GM12891 (cell line): Measurements from ENCODE around the gene SLX4IP.

ENCODE experiments used
- PAX5 ChIP-seq: IDR thresholded peaks from 2 replicates; pipeline ENCODE4 v1.6.1; 2011; ENCODE audit warnings: low read length, moderate library complexity, mild to moderate bottlenecking; ENCODE audit not compliant: insufficient read depth, severe bottlenecking
- POLR2A ChIP-seq: IDR thresholded peaks from 2 replicates; pipeline ENCODE4 v1.6.1; 2011; ENCODE audit warnings: low read depth, low read length, control low read depth
- POLR2AphosphoS5 ChIP-seq: IDR thresholded peaks from 2 replicates; pipeline ENCODE4 v1.6.1; 2011; ENCODE audit warnings: low read depth, low read length, control low read depth
- POU2F2 ChIP-seq: IDR thresholded peaks from 2 replicates; pipeline ENCODE4 v1.6.1; 2011; ENCODE audit warnings: low read depth, mild to moderate bottlenecking, control low read depth, low read length, moderate library complexity
- SPI1 ChIP-seq: IDR thresholded peaks from 2 replicates; pipeline ENCODE4 v1.6.1; 2011; ENCODE audit warnings: low read depth, low read length, control low read depth
- TAF1 ChIP-seq: IDR thresholded peaks from 2 replicates; pipeline ENCODE4 v1.6.1; 2011; ENCODE audit warnings: low read depth, low read length, control low read depth

DNA sequence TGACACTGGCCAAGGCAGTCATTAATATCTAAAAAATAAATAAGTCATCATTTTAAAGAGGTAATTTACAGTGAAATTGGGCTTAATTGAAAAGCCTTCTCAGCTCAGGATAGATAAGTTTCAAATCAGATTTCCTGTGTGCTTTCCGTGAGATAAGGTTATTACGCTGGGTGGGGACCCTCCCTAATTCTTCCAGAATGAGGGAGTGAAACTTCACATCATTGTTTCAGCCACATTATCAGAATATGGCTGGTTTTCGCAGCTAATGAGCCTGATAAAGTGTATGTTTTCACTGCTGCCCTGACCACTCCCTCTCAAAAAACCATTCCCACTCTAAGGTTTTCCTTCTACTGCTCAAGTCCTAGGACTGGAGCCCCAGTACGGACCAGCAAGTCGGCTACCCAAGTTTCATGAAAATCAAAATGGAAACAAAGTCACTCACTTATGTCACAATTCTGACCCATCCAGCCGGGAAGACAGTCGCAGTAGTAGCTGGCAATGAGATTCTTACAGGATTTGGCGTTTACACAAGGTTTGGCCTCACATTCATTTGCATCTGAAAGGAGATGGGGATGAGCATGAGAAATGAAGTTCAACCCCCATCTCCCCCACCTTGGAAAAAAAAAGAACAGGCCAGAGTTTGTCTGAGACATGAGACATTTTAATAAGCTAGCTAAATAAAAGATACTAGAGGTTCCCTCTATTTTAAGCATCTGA lies 214.1 kb downstream of the SLX4IP start:
- TF ChIP-seq POLR2AphosphoS5, result no peak
- TF ChIP-seq TAF1, result no peak
- TF ChIP-seq POLR2A, result no peak
- TF ChIP-seq POU2F2, result no peak
- no peak for TF ChIP-seq SPI1
- no peak for TF ChIP-seq PAX5
